ENCODE results near the gene NECAB3.
"Not testable (repeated sequence)": the region's sequence is repeated elsewhere in the genome, so short reads cannot be mapped to it uniquely, and the experiment has no call there.

Gene NECAB3

DNA sequence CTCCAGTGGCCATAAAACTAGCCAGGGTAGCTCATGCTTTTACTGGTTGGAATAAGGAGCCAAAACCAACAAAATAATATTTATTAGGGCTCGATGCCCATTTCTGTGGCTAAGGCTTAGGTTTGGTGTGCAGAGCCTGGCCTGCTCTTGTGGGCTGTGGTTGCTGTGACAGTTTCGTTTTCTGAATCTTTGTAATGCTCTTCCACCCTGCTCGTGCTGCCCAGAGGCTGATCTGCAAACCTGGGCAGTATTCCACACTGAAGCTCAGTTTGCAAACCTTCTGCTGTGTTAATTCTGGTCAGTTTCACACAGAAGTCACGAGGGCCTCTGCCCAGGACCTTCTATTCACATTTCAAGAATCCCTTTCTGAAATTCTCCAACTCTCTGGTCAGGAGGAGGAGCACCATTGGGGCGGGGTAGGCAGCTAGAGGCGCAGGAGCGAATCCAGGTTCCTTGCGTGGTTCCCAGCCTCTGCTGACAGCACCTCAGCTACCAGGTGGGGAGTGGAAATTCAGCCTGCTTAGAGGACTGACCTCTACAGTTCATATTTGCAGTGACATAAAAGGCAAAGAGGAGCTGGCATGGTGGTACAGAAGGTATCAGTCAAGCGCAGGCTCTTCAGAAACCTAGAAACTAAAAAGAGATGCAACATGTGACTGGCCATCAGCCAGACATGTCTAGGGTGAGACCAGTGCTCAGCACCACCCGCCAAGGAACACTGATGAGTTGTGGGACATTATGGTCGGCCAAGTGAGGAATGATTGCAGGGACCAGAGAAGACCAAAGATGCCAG, 26.4 kb downstream of the NECAB3 start:
- Histone ChIP-seq H3K4me3 (ENCODE audit: insufficient read depth, low read length, poor library complexity, severe bottlenecking) (no peak overlapping the region), H3K27me3 (ENCODE audit: low read length) (no peaks in the 10 kb centered on the region), H2AFZ (ENCODE audit: low read depth, low read length, severe bottlenecking) (no peak overlapping the region), H3K9ac (ENCODE audit: low read length) (no peak overlapping the region), H3F3A (ENCODE audit: insufficient read depth) (no peaks in the 10 kb centered on the region), H3K79me2 (ENCODE audit: insufficient read depth, low read length) (no peaks in the 10 kb centered on the region), H3K9me2 (replicated peaks; ENCODE audit: insufficient read depth, low read length) (no peaks in the 10 kb centered on the region), H3K4me2 (ENCODE audit: low read depth, low read length, poor library complexity, severe bottlenecking) (no peak overlapping the region), H3K27ac (ENCODE audit: low read depth, low read length) (no peak overlapping the region), H3K36me3 (ENCODE audit: low read length) (no peaks in the 10 kb centered on the region), H3K9me3 (ENCODE audit: insufficient read depth, low read length) (no peaks in the 10 kb centered on the region), H4K20me1 (ENCODE audit: low read depth, low read length) (no peaks in the 10 kb centered on the region)
- TF ChIP-seq, protein P1, sequence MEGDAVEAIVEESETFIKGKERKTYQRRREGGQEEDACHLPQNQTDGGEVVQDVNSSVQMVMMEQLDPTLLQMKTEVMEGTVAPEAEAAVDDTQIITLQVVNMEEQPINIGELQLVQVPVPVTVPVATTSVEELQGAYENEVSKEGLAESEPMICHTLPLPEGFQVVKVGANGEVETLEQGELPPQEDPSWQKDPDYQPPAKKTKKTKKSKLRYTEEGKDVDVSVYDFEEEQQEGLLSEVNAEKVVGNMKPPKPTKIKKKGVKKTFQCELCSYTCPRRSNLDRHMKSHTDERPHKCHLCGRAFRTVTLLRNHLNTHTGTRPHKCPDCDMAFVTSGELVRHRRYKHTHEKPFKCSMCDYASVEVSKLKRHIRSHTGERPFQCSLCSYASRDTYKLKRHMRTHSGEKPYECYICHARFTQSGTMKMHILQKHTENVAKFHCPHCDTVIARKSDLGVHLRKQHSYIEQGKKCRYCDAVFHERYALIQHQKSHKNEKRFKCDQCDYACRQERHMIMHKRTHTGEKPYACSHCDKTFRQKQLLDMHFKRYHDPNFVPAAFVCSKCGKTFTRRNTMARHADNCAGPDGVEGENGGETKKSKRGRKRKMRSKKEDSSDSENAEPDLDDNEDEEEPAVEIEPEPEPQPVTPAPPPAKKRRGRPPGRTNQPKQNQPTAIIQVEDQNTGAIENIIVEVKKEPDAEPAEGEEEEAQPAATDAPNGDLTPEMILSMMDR (IDR thresholded peaks at IDR 0.05; ENCODE audit: insufficient read depth, low read length, poor library complexity, severe bottlenecking), result no peak
- TF ChIP-seq EZH2phosphoT487 (conservative IDR thresholded peaks at IDR 0.05; ENCODE audit: low read length), result no peak

DNA sequence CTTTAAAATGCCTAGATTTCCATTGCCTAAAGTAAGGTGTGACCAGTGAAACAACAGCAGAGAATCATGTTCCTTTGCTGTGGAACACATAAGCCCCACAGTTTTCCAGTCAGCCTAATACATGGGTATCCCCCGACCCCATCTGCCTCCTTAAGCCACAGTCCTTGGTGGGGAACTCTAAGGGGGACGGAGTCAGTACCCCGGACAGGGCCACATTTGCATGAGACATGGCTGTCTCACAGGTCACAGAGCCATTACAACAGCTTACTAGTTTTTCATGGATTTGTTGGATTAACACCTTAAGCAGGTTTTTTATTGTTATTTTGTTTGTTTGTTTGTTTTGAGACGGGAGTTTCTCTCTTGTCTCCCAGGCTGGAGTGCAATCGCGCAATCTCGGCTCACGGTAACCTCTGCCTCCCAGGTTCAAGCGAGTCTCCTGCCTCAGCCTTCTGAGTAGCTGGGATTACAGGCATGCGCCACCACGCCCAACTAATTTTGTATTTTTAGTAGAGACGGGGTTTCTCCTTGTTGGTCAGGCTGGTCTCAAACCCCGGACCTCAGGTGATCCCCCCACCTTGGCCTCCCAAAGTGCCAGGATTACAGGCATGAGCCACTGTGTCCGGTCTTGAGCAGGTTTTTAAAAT, 27.1 kb downstream of the NECAB3 start:
- H3K27me3 ChIP-seq (ENCODE audit: low read length); H4K20me1 ChIP-seq (ENCODE audit: low read depth, low read length); H3F3A ChIP-seq (ENCODE audit: insufficient read depth); H3K27ac ChIP-seq (ENCODE audit: low read depth, low read length); H3K9ac ChIP-seq (ENCODE audit: low read length); H3K4me3 ChIP-seq (ENCODE audit: insufficient read depth, low read length, poor library complexity, severe bottlenecking); H3K79me2 ChIP-seq (ENCODE audit: insufficient read depth, low read length); H3K9me2 ChIP-seq (replicated peaks; ENCODE audit: insufficient read depth, low read length); H3K9me3 ChIP-seq (ENCODE audit: insufficient read depth, low read length); H3K36me3 ChIP-seq (ENCODE audit: low read length); H2AFZ ChIP-seq (ENCODE audit: low read depth, low read length, severe bottlenecking); H3K4me2 ChIP-seq (ENCODE audit: low read depth, low read length, poor library complexity, severe bottlenecking): not testable (repeated sequence)

DNA sequence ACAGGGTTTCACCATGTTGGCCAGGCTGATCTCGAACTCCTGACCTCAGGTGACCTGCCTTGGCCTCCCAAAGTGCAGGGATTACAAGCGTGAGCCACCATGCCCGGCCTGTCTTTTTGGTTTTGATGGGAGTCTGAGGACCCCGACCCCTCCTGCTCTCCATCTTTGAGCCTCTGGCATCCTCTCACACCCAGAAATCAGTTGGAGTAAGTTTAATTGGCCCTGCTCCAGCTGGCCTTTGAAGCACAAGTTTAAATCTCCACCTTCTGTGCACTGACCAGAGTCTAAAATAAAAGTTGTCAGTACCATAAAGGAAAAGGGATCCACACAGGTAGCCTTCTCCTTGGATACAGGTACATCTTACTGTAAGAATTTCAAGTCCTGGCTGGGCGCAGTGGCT, 28.0 kb downstream of the NECAB3 start:
- no peaks in the 10 kb centered on the region for H3K9me3 ChIP-seq (ENCODE audit: insufficient read depth, low read length)
- H3K36me3 ChIP-seq (ENCODE audit: low read length), result no peaks in the 10 kb centered on the region
- no peak overlapping the region for H2AFZ ChIP-seq (ENCODE audit: low read depth, low read length, severe bottlenecking)
- no peaks in the 10 kb centered on the region for H4K20me1 ChIP-seq (ENCODE audit: low read depth, low read length)
- no peaks in the 10 kb centered on the region for H3K79me2 ChIP-seq (ENCODE audit: insufficient read depth, low read length)
- H3K4me3 ChIP-seq (ENCODE audit: insufficient read depth, low read length, poor library complexity, severe bottlenecking), result no peak overlapping the region
- H3K9ac ChIP-seq (ENCODE audit: low read length), result no peak overlapping the region
- H3K27ac ChIP-seq (ENCODE audit: low read depth, low read length), result no peak overlapping the region
- no peaks in the 10 kb centered on the region for H3K9me2 ChIP-seq (replicated peaks; ENCODE audit: insufficient read depth, low read length)
- TF ChIP-seq EZH2phosphoT487 (conservative IDR thresholded peaks at IDR 0.05; ENCODE audit: low read length), result no peak
- TF ChIP-seq, protein P1 (IDR thresholded peaks at IDR 0.05; ENCODE audit: insufficient read depth, low read length, poor library complexity, severe bottlenecking), result no peak
- no peaks in the 10 kb centered on the region for H3F3A ChIP-seq (ENCODE audit: insufficient read depth)
- no peak overlapping the region for H3K4me2 ChIP-seq (ENCODE audit: low read depth, low read length, poor library complexity, severe bottlenecking)
- no peaks in the 10 kb centered on the region for H3K27me3 ChIP-seq (ENCODE audit: low read length)

DNA sequence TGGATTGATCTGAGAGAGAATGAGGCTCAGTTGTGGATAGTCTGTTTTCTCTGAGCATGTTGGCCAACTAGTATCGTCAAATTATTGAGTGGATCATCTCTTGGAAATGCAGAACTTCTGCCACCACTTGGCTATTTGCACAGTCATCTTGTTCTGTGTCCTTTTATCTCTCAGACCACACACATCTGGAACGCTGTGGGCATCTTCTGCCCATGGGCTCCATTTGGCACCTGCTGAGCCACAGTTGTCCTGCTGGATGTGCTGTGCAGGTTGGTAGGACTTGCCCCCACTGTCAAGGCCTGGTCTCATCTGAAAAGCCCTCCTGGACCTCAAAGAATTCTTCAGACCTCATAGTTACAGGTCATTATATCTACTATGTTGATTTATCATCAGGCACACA, 28.8 kb downstream of the NECAB3 start:
- Histone ChIP-seq H2AFZ (ENCODE audit: low read depth, low read length, severe bottlenecking) (no peak overlapping the region), H4K20me1 (ENCODE audit: low read depth, low read length) (no peaks in the 10 kb centered on the region), H3K9me3 (ENCODE audit: insufficient read depth, low read length) (no peaks in the 10 kb centered on the region), H3K27me3 (ENCODE audit: low read length) (no peaks in the 10 kb centered on the region), H3K4me2 (ENCODE audit: low read depth, low read length, poor library complexity, severe bottlenecking) (no peak overlapping the region), H3K4me3 (ENCODE audit: insufficient read depth, low read length, poor library complexity, severe bottlenecking) (no peak overlapping the region), H3K36me3 (ENCODE audit: low read length) (no peaks in the 10 kb centered on the region), H3K9ac (ENCODE audit: low read length) (no peak overlapping the region), H3K79me2 (ENCODE audit: insufficient read depth, low read length) (no peaks in the 10 kb centered on the region), H3K9me2 (replicated peaks; ENCODE audit: insufficient read depth, low read length) (no peaks in the 10 kb centered on the region), H3K27ac (ENCODE audit: low read depth, low read length) (no peak overlapping the region), H3F3A (ENCODE audit: insufficient read depth) (no peaks in the 10 kb centered on the region)
- no peak for TF ChIP-seq EZH2phosphoT487 (conservative IDR thresholded peaks at IDR 0.05; ENCODE audit: low read length)
- TF ChIP-seq, protein P1 (IDR thresholded peaks at IDR 0.05; ENCODE audit: insufficient read depth, low read length, poor library complexity, severe bottlenecking), result no peak
